Stimulated activated CD4-positive, alpha-beta T cell treated with anti-CD3 and anti-CD28 coated beads, Interleukin-1b, Interleukin-23, amount 100 ng/mL, for 1 hour (primary cell): ENCODE measurements around the gene ENPP3.

Experiments
- DNase-seq, 2 donors: peaks; one replicate each; pipeline ENCODE4 v3.0.0-alpha.2; 2020; ENCODE audit warnings: low read depth in 2 of 2

Gene ENPP3

DNA sequence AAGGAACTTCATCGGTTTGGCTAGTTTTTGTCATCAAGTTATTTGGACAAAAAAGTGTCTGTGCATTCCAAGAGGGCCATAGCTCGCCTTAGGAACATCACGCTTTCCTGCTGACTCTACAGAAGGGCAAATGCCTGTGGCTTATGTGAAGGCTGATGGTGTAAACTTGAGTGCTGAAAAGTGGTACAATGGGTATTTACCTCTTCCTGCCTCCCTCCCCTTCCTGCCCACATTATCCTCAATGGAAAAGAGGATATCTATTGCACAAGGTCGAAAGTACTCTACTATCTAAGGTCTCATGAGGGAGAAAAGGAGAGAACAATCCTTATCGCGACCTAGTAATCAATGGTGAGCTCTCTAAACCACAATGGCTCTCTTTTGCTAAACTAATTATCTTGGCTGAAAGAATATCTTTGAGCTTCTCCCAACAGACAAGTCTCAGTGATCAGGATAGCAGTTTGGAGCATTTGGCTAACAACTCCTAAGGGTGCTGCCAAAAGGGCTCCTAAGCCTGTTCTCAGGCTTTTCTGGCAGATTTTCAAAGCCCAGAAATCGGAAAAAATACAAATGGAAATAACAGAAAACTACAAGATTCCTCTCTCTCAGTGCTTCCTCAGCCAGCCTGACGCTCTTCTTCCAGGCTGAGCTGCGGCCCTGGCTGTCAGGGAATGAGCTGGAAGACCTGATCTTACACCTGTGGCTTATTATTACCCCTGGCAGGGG lies 128.1 kb downstream of the ENPP3 start:
- no peak for DNase-seq

- DNase-seq, result no peak
These were observed 128.7 kb downstream of the ENPP3 start for GRCh38 chr6:131765804-131766135.

- DNase-seq, result no peak
These were observed 129.5 kb downstream of the ENPP3 start for GRCh38 chr6:131766631-131767030.

- no peak for DNase-seq
These were observed 131.9 kb downstream of the ENPP3 start for GRCh38 chr6:131768964-131769363.

DNA sequence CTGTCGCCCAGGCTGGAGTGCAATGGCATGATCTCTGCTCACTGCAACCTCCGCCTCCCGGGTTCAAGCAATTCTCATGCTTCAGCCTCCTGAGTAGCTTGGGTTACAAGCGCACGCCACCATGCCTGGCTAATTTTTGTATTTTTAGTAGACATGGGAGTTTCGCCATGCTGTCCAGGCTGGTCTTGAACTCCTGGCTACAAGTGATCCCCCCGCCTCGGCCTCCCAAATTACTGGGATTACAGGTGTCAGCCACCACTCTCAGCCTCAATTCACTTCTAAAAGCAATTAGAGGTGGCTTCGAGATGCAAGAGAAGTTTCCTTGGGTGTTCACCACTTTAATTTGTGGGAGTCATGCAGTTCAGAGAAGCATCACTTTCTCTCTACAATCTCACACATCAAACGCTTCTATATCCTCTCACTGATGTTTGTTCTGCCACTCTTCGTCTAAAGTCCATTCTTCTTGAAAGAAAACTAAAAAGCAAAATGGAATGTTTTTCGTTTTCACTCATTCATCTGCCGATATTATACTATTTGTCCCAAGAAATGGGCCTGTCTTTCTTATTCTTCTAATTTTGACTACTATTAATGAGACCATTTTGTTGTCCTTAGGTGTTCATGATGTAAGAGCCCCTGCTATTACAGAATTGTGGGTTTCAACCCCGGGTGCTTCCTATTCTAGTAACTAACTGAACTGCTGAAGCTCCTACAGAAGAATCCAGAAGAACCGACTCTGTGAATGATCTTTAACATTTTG lies 132.5 kb downstream of the ENPP3 start:
- DNase-seq, result no peak

- DNase-seq, result no peak
These were observed 133.7 kb downstream of the ENPP3 start for GRCh38 chr6:131770776-131771175.

GRCh38 chr6:131773284-131773950 lies 136.3 kb downstream of the ENPP3 start:
- DNase-seq, result no peak

- no peak for DNase-seq
These were observed 138.8 kb downstream of the ENPP3 start for GRCh38 chr6:131775886-131776285.

DNA sequence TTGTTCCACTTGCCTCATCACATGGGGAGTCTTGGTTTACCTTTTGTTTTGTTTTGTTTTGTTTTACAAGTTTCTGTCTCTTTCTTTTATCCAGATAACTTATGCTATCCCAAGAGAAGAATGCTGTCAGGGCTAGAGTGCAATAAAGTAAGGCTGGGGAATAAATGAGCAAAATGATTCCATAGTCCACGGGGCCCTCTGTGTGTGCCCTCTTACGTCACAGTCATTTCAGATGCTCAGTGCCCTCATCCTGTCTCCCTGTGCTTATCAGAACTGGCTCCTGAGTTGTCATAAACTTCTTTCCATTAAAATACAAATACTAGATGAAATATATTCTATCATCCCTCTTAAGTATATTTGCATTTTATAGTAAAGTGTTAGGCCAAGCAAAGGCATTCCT lies 139.9 kb downstream of the ENPP3 start:
- DNase-seq, result no peak

DNA sequence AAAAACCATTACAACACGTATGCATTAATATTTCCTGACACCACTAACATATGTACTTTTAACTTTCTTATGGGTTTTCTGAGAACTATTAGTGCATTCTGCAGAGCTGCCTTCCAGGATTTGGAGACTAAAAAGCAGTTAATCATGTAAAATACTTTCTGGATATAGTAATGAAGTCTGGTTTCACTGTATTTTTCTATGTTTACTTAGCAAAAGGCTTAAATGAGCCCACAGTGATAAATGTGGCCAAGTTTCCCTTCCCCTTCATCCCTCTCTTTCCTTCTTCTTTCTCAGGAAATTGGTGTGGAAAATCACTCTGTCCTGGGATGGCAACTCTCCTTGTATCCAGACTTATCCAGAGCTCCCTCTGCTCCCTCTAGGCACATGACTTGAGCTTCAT lies 141.1 kb downstream of the ENPP3 start:
- no peak for DNase-seq

- DNase-seq, result no peak
These were observed 142.2 kb downstream of the ENPP3 start for GRCh38 chr6:131779304-131779703.

DNA sequence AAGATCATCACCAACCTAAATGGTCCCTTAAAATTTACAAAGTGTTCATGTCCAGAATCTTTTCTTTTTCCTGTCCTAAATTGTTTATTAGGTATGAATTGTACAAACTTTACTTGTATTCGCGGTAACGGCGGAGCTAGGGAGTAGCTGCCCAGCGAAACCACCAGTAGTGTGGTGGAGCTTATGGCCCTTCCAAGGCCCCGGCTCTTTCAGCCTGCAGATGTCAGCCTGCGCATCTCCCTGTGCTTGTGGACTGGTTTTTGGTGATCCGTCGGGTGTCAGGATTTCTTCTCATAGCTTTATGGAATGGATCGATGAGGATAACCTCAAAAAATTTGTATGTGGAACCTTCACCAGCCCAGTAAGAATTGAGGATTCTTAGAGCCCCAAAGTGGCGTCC lies 143.5 kb downstream of the ENPP3 start:
- no peak for DNase-seq

DNA sequence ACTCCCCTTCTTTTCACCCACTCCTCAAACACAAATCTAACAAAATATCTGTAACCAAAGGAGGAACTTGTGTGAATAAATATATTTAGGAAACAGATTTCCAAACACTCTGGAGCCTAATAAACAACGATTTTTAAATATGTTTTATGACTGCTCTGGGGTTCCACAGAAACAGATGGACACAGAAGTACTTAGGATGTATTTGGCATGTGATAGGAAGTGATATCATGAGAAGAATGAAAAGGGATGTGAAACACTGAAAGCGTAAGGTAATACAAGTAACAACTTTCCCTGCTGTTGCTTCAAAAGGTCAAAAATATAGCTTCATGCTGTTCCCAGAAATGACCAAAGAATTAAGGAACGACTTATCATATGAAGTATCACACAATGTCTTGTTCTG lies 144.6 kb downstream of the ENPP3 start:
- no peak for DNase-seq

DNA sequence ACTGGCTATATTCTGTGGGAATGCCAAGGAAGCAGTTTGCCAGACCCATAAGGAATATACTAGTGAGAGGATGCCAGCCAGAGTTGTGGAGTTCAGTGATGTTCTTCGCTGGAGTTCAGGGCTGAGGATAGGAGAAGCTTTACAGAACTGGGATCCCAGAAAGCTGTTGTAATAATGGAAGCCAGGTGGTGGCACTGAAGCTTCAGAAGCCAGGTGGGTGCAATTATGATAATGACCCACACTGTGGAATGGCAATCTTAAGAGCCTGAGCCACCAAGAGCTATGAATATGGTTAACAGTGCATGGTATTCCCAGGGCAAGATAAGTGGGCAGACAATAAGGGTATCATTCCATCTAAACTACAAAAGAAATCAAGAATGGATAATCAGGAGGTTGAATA lies 145.7 kb downstream of the ENPP3 start:
- DNase-seq, result no peak

GRCh38 chr6:131784561-131784960 lies 147.5 kb downstream of the ENPP3 start:
- DNase-seq, result no peak

DNA sequence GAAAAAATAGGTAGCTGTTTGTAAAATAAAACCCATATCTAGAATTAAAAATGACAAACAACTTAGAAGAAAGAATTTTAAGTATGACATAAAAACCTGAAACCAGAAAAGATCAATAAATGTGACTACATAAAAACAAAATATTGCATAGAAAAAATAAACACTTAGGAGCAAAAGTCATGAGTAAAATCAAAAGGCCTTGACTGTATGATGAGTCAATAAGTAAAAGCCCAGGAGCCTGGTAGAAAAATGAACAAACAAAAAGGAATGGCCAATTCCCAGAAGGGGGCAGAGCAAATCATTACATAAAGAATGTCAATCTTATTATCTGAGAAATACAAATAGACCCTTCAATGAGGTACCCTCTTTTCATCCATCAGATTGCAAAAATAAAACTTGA lies 150.0 kb downstream of the ENPP3 start:
- DNase-seq, result no peak

- no peak for DNase-seq
These were observed 150.9 kb downstream of the ENPP3 start for GRCh38 chr6:131787766-131788712.

- no peak for DNase-seq
These were observed 152.1 kb downstream of the ENPP3 start for GRCh38 chr6:131789219-131789618.

- DNase-seq, result no peak
These were observed 154.4 kb downstream of the ENPP3 start for GRCh38 chr6:131791476-131791875.

- no peak for DNase-seq
These were observed 155.0 kb downstream of the ENPP3 start for GRCh38 chr6:131792091-131792496.

DNA sequence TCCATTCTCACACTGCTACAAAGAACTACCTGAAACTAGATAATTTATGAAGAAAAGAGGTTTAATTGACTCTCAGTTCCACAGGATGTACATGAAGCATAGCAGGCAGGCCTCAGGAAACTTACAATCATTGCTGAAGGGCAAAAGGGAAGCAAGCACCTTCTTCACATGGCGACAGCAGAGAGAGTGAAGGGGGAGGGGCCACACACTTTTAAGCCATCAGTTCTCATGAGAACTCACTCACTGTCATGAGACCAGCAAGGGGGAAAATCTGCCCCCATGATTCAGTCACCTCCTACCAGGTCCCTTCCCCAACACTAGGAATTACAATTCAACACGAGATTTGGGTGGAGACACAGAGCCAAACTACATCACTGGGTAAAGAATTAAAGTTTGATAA lies 158.3 kb downstream of the ENPP3 start:
- DNase-seq, result no peak
